Measurements from ENCODE around the gene KLHL9. TPM values are rescaled to one million over a fixed set of nuclear protein-coding genes. Genes with fewer than 3 reads are reported as not detected.

The KLHL9 gene
- total RNA-seq, 1 donor from 2014 or later = 22.7 TPM

DNA sequence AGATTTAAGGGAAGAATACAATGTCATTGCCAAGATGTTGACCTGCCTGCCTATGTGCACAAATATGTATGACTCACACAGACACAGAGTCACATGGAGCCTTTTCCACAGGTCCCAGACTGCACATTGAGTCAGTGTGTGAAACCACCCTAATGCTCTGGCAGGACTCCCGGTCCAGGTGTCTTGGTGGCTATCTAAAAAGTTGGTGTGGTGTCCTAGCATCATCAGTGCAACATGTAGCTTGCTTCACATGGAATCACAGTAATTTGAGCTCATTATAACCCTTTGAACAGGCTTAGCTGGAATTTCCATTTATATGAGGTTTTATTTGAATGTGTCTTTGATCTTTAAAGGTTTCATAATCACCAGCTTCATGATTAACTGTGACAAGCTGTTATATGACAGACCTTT lies 40.8 kb downstream of the KLHL9 start:
- no peak for ATAC-seq
- intact Hi-C loops (cut with DNase I) = no loop called here
- H3K27ac ChIP-seq = no peak overlapping the region

DNA sequence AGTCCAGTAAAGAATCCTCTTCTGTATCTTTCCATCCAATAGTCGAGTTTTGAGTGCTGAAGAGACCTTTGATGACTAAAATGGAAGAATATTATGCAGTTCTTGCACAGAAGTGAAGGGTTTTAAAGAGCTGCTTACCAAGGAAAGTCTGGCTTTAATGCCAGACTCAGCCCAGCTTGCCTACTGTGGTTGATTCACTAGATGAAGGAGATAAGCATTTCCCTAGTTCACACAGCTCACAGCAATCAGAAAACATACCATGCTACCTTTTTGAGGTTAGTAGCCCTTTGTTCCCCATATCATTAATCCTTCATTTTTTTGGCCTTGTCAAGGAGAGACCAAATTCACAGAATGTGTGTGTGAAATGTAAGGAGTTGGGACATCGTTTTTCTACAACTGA lies 45.4 kb downstream of the KLHL9 start:
- Histone ChIP-seq H3K4me3 (no peak overlapping the region), H3K27me3 (ENCODE audit: low read depth) (no peaks in the 10 kb centered on the region), H3K27ac (no peak overlapping the region), H3K36me3 (no peaks in the 10 kb centered on the region), H3K9me3 (no peaks in the 10 kb centered on the region), H3K4me1 (no peaks in the 10 kb centered on the region)
- TF ChIP-seq, protein P1, sequence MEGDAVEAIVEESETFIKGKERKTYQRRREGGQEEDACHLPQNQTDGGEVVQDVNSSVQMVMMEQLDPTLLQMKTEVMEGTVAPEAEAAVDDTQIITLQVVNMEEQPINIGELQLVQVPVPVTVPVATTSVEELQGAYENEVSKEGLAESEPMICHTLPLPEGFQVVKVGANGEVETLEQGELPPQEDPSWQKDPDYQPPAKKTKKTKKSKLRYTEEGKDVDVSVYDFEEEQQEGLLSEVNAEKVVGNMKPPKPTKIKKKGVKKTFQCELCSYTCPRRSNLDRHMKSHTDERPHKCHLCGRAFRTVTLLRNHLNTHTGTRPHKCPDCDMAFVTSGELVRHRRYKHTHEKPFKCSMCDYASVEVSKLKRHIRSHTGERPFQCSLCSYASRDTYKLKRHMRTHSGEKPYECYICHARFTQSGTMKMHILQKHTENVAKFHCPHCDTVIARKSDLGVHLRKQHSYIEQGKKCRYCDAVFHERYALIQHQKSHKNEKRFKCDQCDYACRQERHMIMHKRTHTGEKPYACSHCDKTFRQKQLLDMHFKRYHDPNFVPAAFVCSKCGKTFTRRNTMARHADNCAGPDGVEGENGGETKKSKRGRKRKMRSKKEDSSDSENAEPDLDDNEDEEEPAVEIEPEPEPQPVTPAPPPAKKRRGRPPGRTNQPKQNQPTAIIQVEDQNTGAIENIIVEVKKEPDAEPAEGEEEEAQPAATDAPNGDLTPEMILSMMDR (IDR thresholded peaks at IDR 0.05) = no peak
- no peak for ATAC-seq
- intact Hi-C loops (cut with DNase I) = no loop called here
- no peak for DNase-seq

More for the DNA sequence above, 40.8 kb downstream of the KLHL9 start:
- Histone ChIP-seq H3K9me3 (no peaks in the 10 kb centered on the region), H3K4me3 (no peak overlapping the region), H3K27me3 (ENCODE audit: low read depth) (no peaks in the 10 kb centered on the region), H3K4me1 (no peaks in the 10 kb centered on the region), H3K36me3 (no peaks in the 10 kb centered on the region)
- no peak for DNase-seq
- TF ChIP-seq, protein P1 (IDR thresholded peaks at IDR 0.05) = no peak

DNA sequence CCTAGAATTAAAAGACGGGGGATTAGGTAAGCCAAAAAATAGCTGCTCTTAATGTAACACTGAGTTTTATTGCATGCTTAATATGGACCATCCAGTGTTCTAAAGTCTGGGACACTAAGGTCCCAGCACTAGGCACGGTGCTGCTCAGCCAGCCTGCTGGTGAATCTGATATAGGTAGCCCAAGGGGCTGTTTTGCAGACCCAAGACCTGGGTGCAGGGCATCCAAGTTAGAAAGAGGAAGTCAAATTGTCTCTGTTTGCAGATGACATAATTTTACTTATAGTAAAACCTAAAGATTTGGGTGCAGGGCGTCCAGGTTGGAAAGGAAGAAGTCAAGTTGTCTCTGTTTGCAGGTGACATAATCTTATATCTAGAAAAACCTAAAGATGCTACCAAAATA lies 47.9 kb downstream of the KLHL9 start:
- intact Hi-C loops (cut with DNase I) = no loop called here
- H3K27ac ChIP-seq = no peak overlapping the region
- H3K4me1 ChIP-seq = no peaks in the 10 kb centered on the region
- H3K9me3 ChIP-seq = no peaks in the 10 kb centered on the region
- TF ChIP-seq, protein P1 (IDR thresholded peaks at IDR 0.05) = no peak
- H3K4me3 ChIP-seq = no peak overlapping the region
- H3K36me3 ChIP-seq = no peaks in the 10 kb centered on the region
- DNase-seq = no peak
- no peak for ATAC-seq
- no peaks in the 10 kb centered on the region for H3K27me3 ChIP-seq (ENCODE audit: low read depth)

DNA sequence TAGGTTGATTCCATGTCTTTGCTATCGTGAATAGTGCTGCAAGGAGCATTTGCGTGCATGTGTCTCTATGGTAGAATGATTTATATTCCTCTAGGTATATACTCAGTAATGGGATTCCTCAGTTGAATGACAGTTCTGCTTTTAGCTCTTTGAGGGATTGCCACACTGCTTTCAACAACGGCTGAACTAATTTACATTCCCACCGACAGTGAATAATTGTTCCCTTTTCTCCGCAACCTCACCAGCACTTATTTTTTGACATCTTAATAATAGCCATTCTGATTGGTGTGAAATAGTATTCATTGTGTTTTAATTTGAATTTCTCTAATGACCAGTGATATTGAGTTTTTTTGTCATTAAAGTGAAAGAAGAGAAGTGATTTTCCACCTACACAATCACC lies 48.5 kb downstream of the KLHL9 start:
- H3K36me3 ChIP-seq = no peaks in the 10 kb centered on the region
- ATAC-seq (no peak), DNase-seq (no peak)
- no peaks in the 10 kb centered on the region for H3K4me1 ChIP-seq
- H3K9me3 ChIP-seq = no peaks in the 10 kb centered on the region
- H3K27ac ChIP-seq = no peak overlapping the region
- TF ChIP-seq, protein P1 (IDR thresholded peaks at IDR 0.05) = no peak
- H3K4me3 ChIP-seq = no peak overlapping the region
- intact Hi-C loops (cut with DNase I) = no loop called here
- no peaks in the 10 kb centered on the region for H3K27me3 ChIP-seq (ENCODE audit: low read depth)

DNA sequence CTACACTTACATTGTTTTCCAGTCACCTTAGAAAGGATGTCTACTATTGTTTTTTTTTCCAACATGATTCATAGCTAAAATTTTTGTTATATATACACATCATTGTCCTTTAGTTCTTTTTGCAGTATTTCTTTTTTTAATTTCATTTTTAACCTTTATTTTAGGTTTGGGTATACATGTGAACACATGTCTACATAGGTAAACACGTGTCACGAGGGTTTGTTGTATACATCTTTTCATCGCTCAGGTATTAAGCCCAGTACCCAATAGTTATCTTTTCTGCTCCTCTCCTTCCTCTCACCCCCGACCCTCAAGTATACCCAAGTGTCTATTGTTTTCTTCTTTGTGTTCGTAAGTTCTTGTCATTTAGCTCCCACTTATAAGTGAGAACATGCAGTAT lies 49.1 kb downstream of the KLHL9 start:
- ATAC-seq = no peak
- H3K9me3 ChIP-seq = no peaks in the 10 kb centered on the region
- no peak overlapping the region for H3K4me3 ChIP-seq

More for the DNA sequence above, 49.1 kb downstream of the KLHL9 start:
- intact Hi-C loops (cut with DNase I) = no loop called here
- no peak for DNase-seq
- Histone ChIP-seq H3K36me3 (no peaks in the 10 kb centered on the region), H3K4me1 (no peaks in the 10 kb centered on the region), H3K27ac (no peak overlapping the region), H3K27me3 (ENCODE audit: low read depth) (no peaks in the 10 kb centered on the region)
- TF ChIP-seq, protein P1 (IDR thresholded peaks at IDR 0.05) = no peak

Data from lower lobe of right lung (tissue), 2 donors.